Hepatocyte (in vitro differentiated cells): Measurements from ENCODE around the gene PLLP. TPM values are rescaled to one million over a fixed set of nuclear protein-coding genes. Genes with fewer than 3 reads are reported as not detected.

Experiments
- DNase-seq: peaks from one replicate; pipeline ENCODE4 v3.0.0-alpha.2; 2016; ENCODE audit warnings: low spot score
- H2AFZ ChIP-seq: fragments of 200-600 bp; sonication (generic); 2 replicates; pipeline ENCODE4 v1.6.0; 2016; ENCODE audit warnings: antibody characterized with exemption, mild to moderate bottlenecking
- H3K27ac ChIP-seq: fragments of 200-600 bp; sonication (generic); 2 replicates; pipeline ENCODE4 v1.5.1; 2016; ENCODE audit warnings: mild to moderate bottlenecking
- H3K27me3 ChIP-seq: fragments of 200-600 bp; sonication (generic); 2 replicates; pipeline ENCODE4 v1.6.1; 2016
- H3K36me3 ChIP-seq: fragments of 200-600 bp; sonication (generic); replicated peaks from 2 replicates; pipeline ENCODE4 v1.5.1; 2016; ENCODE audit warnings: low read depth; ENCODE audit not compliant: insufficient read depth
- H3K4me1 ChIP-seq: fragments of 200-600 bp; sonication (generic); 2 replicates; pipeline ENCODE4 v1.5.1; 2016; ENCODE audit warnings: mild to moderate bottlenecking, moderate library complexity; ENCODE audit not compliant: insufficient read depth
- H3K4me2 ChIP-seq: fragments of 200-600 bp; sonication (generic); 2 replicates; pipeline ENCODE4 v1.6.0; 2016
- H3K4me3 ChIP-seq: fragments of 200-600 bp; sonication (generic); 2 replicates; pipeline ENCODE4 v1.5.1; 2016; ENCODE audit warnings: mild to moderate bottlenecking
- H3K79me2 ChIP-seq: fragments of 200-600 bp; sonication (generic); 2 replicates; pipeline ENCODE4 v1.6.0; 2017; ENCODE audit warnings: mild to moderate bottlenecking
- H3K9me2 ChIP-seq: fragments of 200-600 bp; sonication (generic); replicated peaks from 2 replicates; pipeline ENCODE4 v1.6.0; 2017; ENCODE audit warnings: mild to moderate bottlenecking; ENCODE audit not compliant: insufficient read depth
- H3K9me3 ChIP-seq: fragments of 200-600 bp; sonication (generic); 2 replicates; pipeline ENCODE4 v1.5.1; 2016; ENCODE audit warnings: low read depth, mild to moderate bottlenecking
- H4K20me1 ChIP-seq: fragments of 200-600 bp; sonication (generic); 2 replicates; pipeline ENCODE4 v1.6.0; 2016; ENCODE audit warnings: mild to moderate bottlenecking; ENCODE audit not compliant: insufficient read depth, poor library complexity, severe bottlenecking
- EZH2 ChIP-seq: fragments of 200-600 bp; sonication (generic); IDR thresholded peaks from 2 replicates; pipeline ENCODE4 v1.6.1; 2016; ENCODE audit warnings: antibody characterized with exemption, mild to moderate bottlenecking, borderline replicate concordance
- EZH2phosphoT487 ChIP-seq: fragments of 200-600 bp; sonication (generic); IDR thresholded peaks from one replicate; pipeline ENCODE4 v1.6.1; 2018; ENCODE audit warnings: antibody characterized with exemption, mild to moderate bottlenecking, low read depth, moderate library complexity; ENCODE audit not compliant: unreplicated experiment, severe bottlenecking
- WGBS: methylation state at CpG from one replicate; pipeline ENCODE4 v1.1.6; 2016; ENCODE audit warnings: low lambda C conversion rate; ENCODE audit errors: missing lambda C conversion rate; 5-methylcytosine and 5-hydroxymethylcytosine counted together
- polyA plus RNA-seq: library from polyadenylated mRNA; unstranded; fragments of >200 nt; fragmentation: Nextera tagmentation; extraction: Ambion mirVana; gene quantifications from 2 replicates; pipeline ENCODE4 v1.2.1, GENCODE V29; 2016
- total RNA-seq: library from RNA; depleted of rRNA; stranded (reverse); fragments of >200 nt; gene quantifications from 2 replicates; pipeline ENCODE4 v1.2.3, GENCODE V29; 2014
- TF ChIP-seq, protein P1 (sequence below): fragments of 200-600 bp; sonication (generic); IDR thresholded peaks from 2 replicates; pipeline ENCODE4 v1.5.1; 2016; ENCODE audit warnings: antibody characterized with exemption, mild to moderate bottlenecking; ENCODE audit not compliant: poor library complexity

Gene PLLP
- total and polyA plus RNA-seq, 2 experiments from 2014 or later: 38.7 to 42.3 TPM

DNA sequence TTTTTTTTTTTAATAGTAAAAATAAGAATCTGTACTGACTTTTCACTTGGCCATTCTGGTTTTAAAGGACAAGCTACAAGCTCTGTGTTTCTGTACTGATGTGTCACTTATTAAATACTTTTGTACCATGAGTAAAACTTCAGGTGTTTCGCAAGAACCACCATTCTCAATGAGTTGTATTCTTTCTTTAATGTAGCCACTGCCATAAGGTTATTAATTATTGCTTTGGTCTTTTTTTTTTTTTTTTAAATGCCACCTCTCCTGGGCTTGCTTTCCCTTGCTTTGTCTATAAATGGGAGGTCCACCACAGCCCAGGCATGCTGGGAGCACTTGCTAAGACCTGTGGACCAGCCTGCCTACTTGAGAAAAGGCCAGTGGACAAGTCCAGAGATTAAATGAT is 31.0 kb downstream of the PLLP start:
- Histone ChIP-seq H2AFZ (no peak overlapping the region), H3K4me2 (no peak overlapping the region), H3K4me1 (no peaks in the 10 kb centered on the region), H3K36me3 (no peaks in the 10 kb centered on the region), H3K9me3 (no peaks in the 10 kb centered on the region), H3K27me3 (no peaks in the 10 kb centered on the region), H3K9me2 (no peaks in the 10 kb centered on the region), H3K79me2 (peaks cover 3% of the 10 kb centered on the region), H3K4me3 (no peak overlapping the region), H4K20me1 (no peaks in the 10 kb centered on the region), H3K27ac (peak overlapping the region; percentile 75)
- no peak for DNase-seq
- WGBS: 97% methylated on average over 1 of the region's 1 CpG
- TF ChIP-seq EZH2phosphoT487 (no peak), EZH2 (no peak)
- TF ChIP-seq, protein P1, sequence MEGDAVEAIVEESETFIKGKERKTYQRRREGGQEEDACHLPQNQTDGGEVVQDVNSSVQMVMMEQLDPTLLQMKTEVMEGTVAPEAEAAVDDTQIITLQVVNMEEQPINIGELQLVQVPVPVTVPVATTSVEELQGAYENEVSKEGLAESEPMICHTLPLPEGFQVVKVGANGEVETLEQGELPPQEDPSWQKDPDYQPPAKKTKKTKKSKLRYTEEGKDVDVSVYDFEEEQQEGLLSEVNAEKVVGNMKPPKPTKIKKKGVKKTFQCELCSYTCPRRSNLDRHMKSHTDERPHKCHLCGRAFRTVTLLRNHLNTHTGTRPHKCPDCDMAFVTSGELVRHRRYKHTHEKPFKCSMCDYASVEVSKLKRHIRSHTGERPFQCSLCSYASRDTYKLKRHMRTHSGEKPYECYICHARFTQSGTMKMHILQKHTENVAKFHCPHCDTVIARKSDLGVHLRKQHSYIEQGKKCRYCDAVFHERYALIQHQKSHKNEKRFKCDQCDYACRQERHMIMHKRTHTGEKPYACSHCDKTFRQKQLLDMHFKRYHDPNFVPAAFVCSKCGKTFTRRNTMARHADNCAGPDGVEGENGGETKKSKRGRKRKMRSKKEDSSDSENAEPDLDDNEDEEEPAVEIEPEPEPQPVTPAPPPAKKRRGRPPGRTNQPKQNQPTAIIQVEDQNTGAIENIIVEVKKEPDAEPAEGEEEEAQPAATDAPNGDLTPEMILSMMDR: no peak

DNA sequence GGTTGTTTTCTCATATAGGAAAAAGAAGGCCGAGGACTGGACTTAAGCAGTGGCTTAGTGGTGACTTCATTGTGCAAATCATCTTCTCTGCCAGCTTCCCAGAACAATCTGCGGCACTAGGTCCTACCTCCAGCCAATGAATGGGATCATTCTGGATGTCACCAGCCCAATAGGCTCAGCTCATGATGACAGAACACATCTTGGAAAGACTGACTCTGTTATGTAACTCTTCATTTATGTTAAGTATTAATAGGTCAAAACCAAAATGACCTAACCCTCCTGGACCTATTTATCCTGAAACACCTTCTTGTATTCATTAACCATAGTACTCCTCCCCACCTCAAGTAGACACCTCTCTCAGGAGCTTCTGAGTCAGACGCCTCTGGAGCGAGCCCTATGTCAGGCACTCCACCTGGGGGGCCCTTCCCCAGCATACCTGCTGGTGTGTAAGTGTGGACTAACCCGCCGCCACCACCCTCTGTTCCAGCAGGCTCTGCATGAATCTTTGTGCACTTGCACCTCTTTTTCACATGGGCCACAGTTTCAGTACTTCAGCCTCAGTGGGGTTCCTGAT is 32.2 kb downstream of the PLLP start:
- H3K9me3 ChIP-seq: no peaks in the 10 kb centered on the region
- H3K36me3 ChIP-seq: no peaks in the 10 kb centered on the region
- no peaks in the 10 kb centered on the region for H3K4me1 ChIP-seq
- 82% methylated on average over 6 of the region's 6 CpGs for WGBS
- H3K27me3 ChIP-seq: no peaks in the 10 kb centered on the region
- H3K9me2 ChIP-seq: no peaks in the 10 kb centered on the region
- TF ChIP-seq EZH2 (no peak), EZH2phosphoT487 (no peak)
- TF ChIP-seq, protein P1: no peak
- DNase-seq: peak; percentile 61
- H2AFZ ChIP-seq: no peak overlapping the region
- H3K4me3 ChIP-seq: no peak overlapping the region
- H3K79me2 ChIP-seq: peaks cover 11% of the 10 kb centered on the region
- peak overlapping the region; percentile 79 for H3K27ac ChIP-seq
- H3K4me2 ChIP-seq: no peak overlapping the region
- H4K20me1 ChIP-seq: no peaks in the 10 kb centered on the region

DNA sequence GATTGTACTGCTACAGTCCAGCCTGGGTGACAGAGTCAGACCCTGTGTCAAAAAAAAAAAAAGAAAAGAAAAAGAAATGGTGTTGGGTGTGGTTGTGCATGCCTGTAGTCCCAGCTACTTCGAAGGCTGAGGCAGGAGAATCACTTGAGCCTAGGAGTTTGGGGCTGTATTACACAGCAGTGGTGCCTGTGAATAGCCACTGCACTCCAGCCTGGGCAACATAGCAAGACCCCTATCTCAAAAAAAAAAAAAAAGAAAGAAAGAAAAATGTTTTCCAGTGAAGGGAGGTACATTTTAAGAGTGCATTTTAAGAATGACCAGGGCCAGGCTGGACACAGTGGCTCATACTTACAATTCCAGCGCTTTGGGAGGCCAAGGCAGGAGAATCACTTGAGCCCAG is 33.1 kb downstream of the PLLP start:
- Histone ChIP-seq H4K20me1 (no peaks in the 10 kb centered on the region), H3K79me2 (peaks cover 20% of the 10 kb centered on the region), H3K4me3 (no peak overlapping the region), H3K4me1 (no peaks in the 10 kb centered on the region), H3K27ac (peak overlapping the region; percentile 79), H3K4me2 (no peak overlapping the region), H3K9me3 (no peaks in the 10 kb centered on the region), H3K9me2 (no peaks in the 10 kb centered on the region), H3K36me3 (no peaks in the 10 kb centered on the region), H2AFZ (no peak overlapping the region), H3K27me3 (no peaks in the 10 kb centered on the region)
- WGBS: 100% methylated on average over 2 of the region's 2 CpGs
- DNase-seq: no peak
- no peak for TF ChIP-seq EZH2phosphoT487
- TF ChIP-seq, protein P1: no peak
- no peak for TF ChIP-seq EZH2
